ENCODE results near the gene PLA2G2F.

Gene PLA2G2F

GRCh38 chr1:20180129-20180843, 41.2 kb downstream of the PLA2G2F start:
- no peaks in the 10 kb centered on the region for H3K36me3 ChIP-seq (ENCODE audit: control insufficient read depth in 4 of 4, insufficient read depth in 4 of 4, low read length in 3 of 4)
- no peak overlapping the region for H3K4me3 ChIP-seq (ENCODE audit: control insufficient read depth in 1 of 7, extremely low read depth in 1 of 7, insufficient read depth in 4 of 7, low read depth in 2 of 7, low read length in 6 of 7)
- H3K27ac ChIP-seq (ENCODE audit: insufficient read depth in 1 of 2, low read depth in 1 of 2, low read length in 2 of 2, poor library complexity in 1 of 2, severe bottlenecking in 2 of 2) = no peak overlapping the region
- CTCF ChIA-PET = interaction anchor here (1.6 to 3.1 kb wide), 4 partner anchors 9 to 27 kb away, joined by 4 to 11 read pairs (median 10); no protein-coding TSS in a partner anchor
- WGBS (ENCODE audit: insufficient coverage) = 96% methylated on average over 5 of the region's 6 CpGs
- peaks cover 0 to 6% (median 0%) of the 10 kb centered on the region in 5 experiments for H3K9me3 ChIP-seq (ENCODE audit: control extremely low read depth in 1 of 5, control insufficient read depth in 4 of 5, insufficient read depth in 2 of 5, low read depth in 1 of 5, low read length in 4 of 5)
- H3K27me3 ChIP-seq (replicated peaks in 2 of 5; ENCODE audit: control insufficient read depth in 4 of 5, insufficient read depth in 5 of 5, low read length in 4 of 5) = peaks cover 0 to 50% (median 13%) of the 10 kb centered on the region in 5 experiments
- H3K4me1 ChIP-seq (ENCODE audit: control extremely low read depth in 1 of 4, control insufficient read depth in 4 of 4, insufficient read depth in 4 of 4, low read length in 3 of 4) = peaks cover 0 to 2% (median 1%) of the 10 kb centered on the region in 4 experiments
- DNase-seq = no peak
- POLR2A ChIA-PET = no interaction called here

DNA sequence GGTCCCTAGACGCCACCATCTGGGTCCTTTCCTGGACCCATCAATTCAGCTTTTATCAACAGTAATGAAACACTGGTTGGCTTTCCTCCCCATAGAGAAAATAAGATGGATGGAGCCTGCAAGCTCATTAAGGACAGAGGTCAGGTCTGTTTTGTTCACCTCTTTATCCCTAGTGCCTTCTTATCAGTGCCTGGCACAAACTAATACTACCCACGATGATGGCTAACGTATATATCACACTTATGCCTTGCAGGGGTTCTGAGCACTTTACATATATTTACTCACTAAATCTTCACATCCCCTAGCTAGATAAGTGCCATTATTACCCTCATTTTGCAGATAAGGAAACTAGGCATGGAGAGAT, 41.7 kb downstream of the PLA2G2F start:
- Histone ChIP-seq H3K36me3 (ENCODE audit: control insufficient read depth in 4 of 4, insufficient read depth in 4 of 4, low read length in 3 of 4) (no peaks in the 10 kb centered on the region), H3K4me1 (ENCODE audit: control extremely low read depth in 1 of 4, control insufficient read depth in 4 of 4, insufficient read depth in 4 of 4, low read length in 3 of 4) (peaks cover 0 to 6% (median 6%) of the 10 kb centered on the region in 4 experiments), H3K4me3 (ENCODE audit: control insufficient read depth in 1 of 7, extremely low read depth in 1 of 7, insufficient read depth in 4 of 7, low read depth in 2 of 7, low read length in 6 of 7) (no peak overlapping the region), H3K27me3 (replicated peaks in 2 of 5; ENCODE audit: control insufficient read depth in 4 of 5, insufficient read depth in 5 of 5, low read length in 4 of 5) (peaks cover 0 to 55% (median 17%) of the 10 kb centered on the region in 5 experiments), H3K27ac (ENCODE audit: insufficient read depth in 1 of 2, low read depth in 1 of 2, low read length in 2 of 2, poor library complexity in 1 of 2, severe bottlenecking in 2 of 2) (no peak overlapping the region), H3K9me3 (ENCODE audit: control extremely low read depth in 1 of 5, control insufficient read depth in 4 of 5, insufficient read depth in 2 of 5, low read depth in 1 of 5, low read length in 4 of 5) (peaks cover 0 to 6% (median 0%) of the 10 kb centered on the region in 5 experiments)
- DNase-seq = no peak
- POLR2A ChIA-PET = no interaction called here
- WGBS (ENCODE audit: insufficient coverage) = 100% methylated on average over 1 of the region's 3 CpGs
- CTCF ChIA-PET = interaction anchor here (1.1 to 3.1 kb wide), 3 partner anchors 8 to 28 kb away, joined by 3 to 11 read pairs (median 4); no protein-coding TSS in a partner anchor

GRCh38 chr1:20182415-20182814, 43.3 kb downstream of the PLA2G2F start:
- Histone ChIP-seq H3K36me3 (ENCODE audit: control insufficient read depth in 4 of 4, insufficient read depth in 4 of 4, low read length in 3 of 4) (no peaks in the 10 kb centered on the region), H3K27ac (ENCODE audit: insufficient read depth in 1 of 2, low read depth in 1 of 2, low read length in 2 of 2, poor library complexity in 1 of 2, severe bottlenecking in 2 of 2) (no peak overlapping the region), H3K4me1 (ENCODE audit: control extremely low read depth in 1 of 4, control insufficient read depth in 4 of 4, insufficient read depth in 4 of 4, low read length in 3 of 4) (peaks cover 0 to 14% (median 9%) of the 10 kb centered on the region in 4 experiments), H3K9me3 (ENCODE audit: control extremely low read depth in 1 of 5, control insufficient read depth in 4 of 5, insufficient read depth in 2 of 5, low read depth in 1 of 5, low read length in 4 of 5) (peaks cover 0 to 6% (median 0%) of the 10 kb centered on the region in 5 experiments), H3K27me3 (replicated peaks in 2 of 5; ENCODE audit: control insufficient read depth in 4 of 5, insufficient read depth in 5 of 5, low read length in 4 of 5) (peaks cover 0 to 70% (median 30%) of the 10 kb centered on the region in 5 experiments), H3K4me3 (ENCODE audit: control insufficient read depth in 1 of 7, extremely low read depth in 1 of 7, insufficient read depth in 4 of 7, low read depth in 2 of 7, low read length in 6 of 7) (no peak overlapping the region)
- no peak for DNase-seq
- ChIA-PET POLR2A (no interaction called here), CTCF (interaction anchor here (1.5 to 1.6 kb wide), 2 partner anchors 11 to 13 kb away, joined by 4 to 5 read pairs; no protein-coding TSS in a partner anchor)

- Histone ChIP-seq H3K4me1 (ENCODE audit: control extremely low read depth in 1 of 4, control insufficient read depth in 4 of 4, insufficient read depth in 4 of 4, low read length in 3 of 4) (peaks cover 0 to 14% (median 9%) of the 10 kb centered on the region in 4 experiments), H3K9me3 (ENCODE audit: control extremely low read depth in 1 of 5, control insufficient read depth in 4 of 5, insufficient read depth in 2 of 5, low read depth in 1 of 5, low read length in 4 of 5) (peaks cover 0 to 6% (median 0%) of the 10 kb centered on the region in 5 experiments), H3K4me3 (ENCODE audit: control insufficient read depth in 1 of 7, extremely low read depth in 1 of 7, insufficient read depth in 4 of 7, low read depth in 2 of 7, low read length in 6 of 7) (no peak overlapping the region), H3K27me3 (replicated peaks in 2 of 5; ENCODE audit: control insufficient read depth in 4 of 5, insufficient read depth in 5 of 5, low read length in 4 of 5) (peaks cover 0 to 76% (median 32%) of the 10 kb centered on the region in 5 experiments), H3K27ac (ENCODE audit: insufficient read depth in 1 of 2, low read depth in 1 of 2, low read length in 2 of 2, poor library complexity in 1 of 2, severe bottlenecking in 2 of 2) (no peak overlapping the region), H3K36me3 (ENCODE audit: control insufficient read depth in 4 of 4, insufficient read depth in 4 of 4, low read length in 3 of 4) (no peaks in the 10 kb centered on the region)
- 90% methylated on average over 10 of the region's 10 CpGs for WGBS (ENCODE audit: insufficient coverage)
- CTCF ChIA-PET = interaction anchor here (1.1 to 1.6 kb wide), 3 partner anchors 11 to 29 kb away, joined by 4 to 5 read pairs (median 4); no protein-coding TSS in a partner anchor
- POLR2A ChIA-PET = no interaction called here
- DNase-seq = no peak
Measured at GRCh38 chr1:20183035-20183434, 43.9 kb downstream of the PLA2G2F start.

GRCh38 chr1:20183616-20184271, 44.6 kb downstream of the PLA2G2F start:
- POLR2A ChIA-PET = no interaction called here
- peaks cover 0 to 83% (median 39%) of the 10 kb centered on the region in 5 experiments for H3K27me3 ChIP-seq (replicated peaks in 2 of 5; ENCODE audit: control insufficient read depth in 4 of 5, insufficient read depth in 5 of 5, low read length in 4 of 5)

GRCh38 chr1:20184481-20184900, 45.4 kb downstream of the PLA2G2F start:
- Histone ChIP-seq H3K4me3 (ENCODE audit: control insufficient read depth in 1 of 7, extremely low read depth in 1 of 7, insufficient read depth in 4 of 7, low read depth in 2 of 7, low read length in 6 of 7) (no peak overlapping the region), H3K9me3 (ENCODE audit: control extremely low read depth in 1 of 5, control insufficient read depth in 4 of 5, insufficient read depth in 2 of 5, low read depth in 1 of 5, low read length in 4 of 5) (peaks cover 0 to 6% (median 0%) of the 10 kb centered on the region in 5 experiments), H3K27me3 (replicated peaks in 2 of 5; ENCODE audit: control insufficient read depth in 4 of 5, insufficient read depth in 5 of 5, low read length in 4 of 5) (peaks cover 0 to 86% (median 46%) of the 10 kb centered on the region in 5 experiments), H3K4me1 (ENCODE audit: control extremely low read depth in 1 of 4, control insufficient read depth in 4 of 4, insufficient read depth in 4 of 4, low read length in 3 of 4) (peaks cover 0 to 14% (median 9%) of the 10 kb centered on the region in 4 experiments), H3K36me3 (ENCODE audit: control insufficient read depth in 4 of 4, insufficient read depth in 4 of 4, low read length in 3 of 4) (no peaks in the 10 kb centered on the region), H3K27ac (ENCODE audit: insufficient read depth in 1 of 2, low read depth in 1 of 2, low read length in 2 of 2, poor library complexity in 1 of 2, severe bottlenecking in 2 of 2) (no peak overlapping the region)
- DNase-seq = no peak
- WGBS (ENCODE audit: insufficient coverage) = 62% methylated on average over 5 of the region's 6 CpGs
- ChIA-PET CTCF (no interaction called here), POLR2A (no interaction called here)

More at GRCh38 chr1:20183616-20184271, 44.6 kb downstream of the PLA2G2F start:
- CTCF ChIA-PET = interaction anchor here (1.1 to 1.6 kb wide), 2 partner anchors 12 to 30 kb away, joined by 4 read pairs; no protein-coding TSS in a partner anchor
- WGBS (ENCODE audit: insufficient coverage) = 89% methylated on average over 4 of the region's 13 CpGs
- Histone ChIP-seq H3K36me3 (ENCODE audit: control insufficient read depth in 4 of 4, insufficient read depth in 4 of 4, low read length in 3 of 4) (no peaks in the 10 kb centered on the region), H3K4me1 (ENCODE audit: control extremely low read depth in 1 of 4, control insufficient read depth in 4 of 4, insufficient read depth in 4 of 4, low read length in 3 of 4) (peaks cover 0 to 14% (median 9%) of the 10 kb centered on the region in 4 experiments), H3K27ac (ENCODE audit: insufficient read depth in 1 of 2, low read depth in 1 of 2, low read length in 2 of 2, poor library complexity in 1 of 2, severe bottlenecking in 2 of 2) (no peak overlapping the region), H3K4me3 (ENCODE audit: control insufficient read depth in 1 of 7, extremely low read depth in 1 of 7, insufficient read depth in 4 of 7, low read depth in 2 of 7, low read length in 6 of 7) (no peak overlapping the region), H3K9me3 (ENCODE audit: control extremely low read depth in 1 of 5, control insufficient read depth in 4 of 5, insufficient read depth in 2 of 5, low read depth in 1 of 5, low read length in 4 of 5) (peaks cover 0 to 6% (median 0%) of the 10 kb centered on the region in 5 experiments)
- DNase-seq = no peak
